AG04449 (cell line): ENCODE data around the gene ZCCHC14.
"Not testable (repeated sequence)": the region's sequence is repeated elsewhere in the genome, so short reads cannot be mapped to it uniquely, and the experiment has no call there.

Experiments
- CTCF ChIA-PET: fragments of 350-600 bp; formaldehyde crosslinking; extraction: SDS; loops from one replicate; lab custom pipeline; 2021; ENCODE audit warnings: antibody characterized with exemption; lab: Yijun Ruan, JAX
- POLR2A ChIA-PET: fragments of 400-600, 350-600 bp; formaldehyde crosslinking; extraction: SDS; loops from one replicate; lab custom pipeline; 2020; ENCODE audit warnings: antibody characterized with exemption, inconsistent platforms; lab: Yijun Ruan, JAX
- DNase-seq: peaks from one replicate; pipeline ENCODE4 v3.0.0-alpha.2; 2010; ENCODE audit warnings: low read depth, low spot score
- H3K4me3 ChIP-seq: 2 replicates; pipeline ENCODE4 v1.5.1; 2011; ENCODE audit warnings: low read depth, mild to moderate bottlenecking, control low read depth, low read length
- CTCF ChIP-seq: IDR thresholded peaks from one replicate; pipeline ENCODE4 v1.5.1; 2011; ENCODE audit warnings: mild to moderate bottlenecking, moderate library complexity, low read length, control low read depth, inconsistent platforms; ENCODE audit not compliant: insufficient read depth; ENCODE audit errors: missing control alignments

Gene ZCCHC14

GRCh38 chr16:87484487-87485331, 8.1 kb downstream of the ZCCHC14 start:
- no peak for TF ChIP-seq CTCF
- ChIA-PET CTCF (interaction anchor here (1.2 kb wide), 1 partner anchor 9 kb away, joined by 3 read pairs; no protein-coding TSS in a partner anchor), POLR2A (no interaction called here)
- DNase-seq, result no peak
- no peak overlapping the region for H3K4me3 ChIP-seq

- TF ChIP-seq CTCF, result no peak
- ChIA-PET POLR2A (no interaction called here), CTCF (no interaction called here)
- DNase-seq, result no peak
- H3K4me3 ChIP-seq, result no peak overlapping the region
These were observed 9.3 kb downstream of the ZCCHC14 start for GRCh38 chr16:87483481-87483880.

GRCh38 chr16:87482670-87483069, 10.2 kb downstream of the ZCCHC14 start:
- DNase-seq, CTCF ChIA-PET, POLR2A ChIA-PET, H3K4me3 ChIP-seq: not testable (repeated sequence)

DNA sequence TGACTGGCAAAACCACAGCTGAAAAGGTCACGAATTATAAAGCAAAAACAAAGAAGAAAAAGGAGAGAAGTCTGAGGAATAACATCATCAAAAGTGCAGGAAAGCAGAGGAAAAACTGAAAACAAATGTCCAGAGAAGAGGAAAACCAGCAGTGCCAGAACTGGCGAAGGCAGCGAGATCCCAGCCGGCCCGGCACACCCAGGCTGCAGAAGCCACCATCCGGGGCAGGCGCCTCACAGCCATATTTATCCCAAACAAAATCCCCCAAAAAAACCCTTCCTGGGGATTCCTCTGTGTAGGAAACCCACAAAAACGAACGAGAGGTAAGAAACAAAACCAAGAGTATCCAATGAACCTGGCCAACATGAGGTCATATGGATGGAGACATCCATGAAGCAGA, 10.6 kb downstream of the ZCCHC14 start:
- no peak for TF ChIP-seq CTCF
- CTCF ChIA-PET, result no interaction called here
- no peak for DNase-seq
- POLR2A ChIA-PET, result no interaction called here
- H3K4me3 ChIP-seq, result no peak overlapping the region

GRCh38 chr16:87481711-87482110, 11.1 kb downstream of the ZCCHC14 start:
- POLR2A ChIA-PET, CTCF ChIA-PET, DNase-seq, H3K4me3 ChIP-seq: not testable (repeated sequence)

- DNase-seq, CTCF ChIA-PET, POLR2A ChIA-PET, H3K4me3 ChIP-seq: not testable (repeated sequence)
These were observed 15.4 kb downstream of the ZCCHC14 start for GRCh38 chr16:87477209-87477981.

DNA sequence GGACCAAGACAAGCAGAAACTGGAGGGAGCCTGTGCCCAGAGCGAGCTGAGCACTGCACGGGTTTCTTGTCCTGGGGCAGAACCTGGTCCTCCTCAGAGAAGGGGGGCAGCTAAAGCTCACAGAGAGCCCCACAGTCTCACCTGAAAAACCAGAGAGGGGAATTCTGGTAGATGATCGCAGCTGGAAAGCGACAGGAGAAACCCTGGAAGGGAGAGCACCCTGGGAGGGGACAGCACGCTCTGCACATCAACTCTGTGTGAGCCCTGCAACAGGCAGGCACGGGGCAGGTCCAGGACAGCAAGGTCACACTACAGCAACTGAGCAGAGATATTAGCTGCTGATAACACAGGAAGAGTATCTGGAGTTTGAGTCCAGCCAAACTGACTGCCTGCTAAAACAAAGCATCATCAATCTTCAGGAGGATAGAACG, 18.2 kb downstream of the ZCCHC14 start:
- no peak for DNase-seq
- ChIA-PET POLR2A (no interaction called here), CTCF (interaction anchor here (0.9 to 1.1 kb wide), 2 partner anchors 10 to 35 kb away, joined by 3 read pairs; no protein-coding TSS in a partner anchor)
- H3K4me3 ChIP-seq, result no peak overlapping the region
- no peak for TF ChIP-seq CTCF
